NOMO-1 treated with dmso at 0.1 percent for 144 hours (cell line): Measurements from ENCODE around the gene RAB40A.
A peak's percentile ranks its signal among the peaks of the same experiment; 100 is the strongest.

Experiments used
- DNase-seq: peaks from one replicate; lab custom pipeline; 2025; ENCODE audit not compliant: unreplicated experiment; lab: John Stamatoyannopoulos, UW

Gene RAB40A

GRCh38 chrX:103519389-103519788, at the start of gene RAB40A:
Gene RAB40A, minus strand, starts transcription at chrX:103519489. Its CDS starts 18,733 bp downstream, at chrX:103500756.
- no peak for DNase-seq

- no peak for DNase-seq
These were observed 46.5 kb upstream of the RAB40A start for GRCh38 chrX:103565752-103566151.

- DNase-seq, result peak; percentile 14
These were observed 45.9 kb upstream of the RAB40A start for GRCh38 chrX:103565197-103565596.

- no peak for DNase-seq
These were observed 43.5 kb upstream of the RAB40A start for GRCh38 chrX:103562801-103563200.

GRCh38 chrX:103560256-103560655, 41.0 kb upstream of the RAB40A start:
- DNase-seq, result no peak

GRCh38 chrX:103556963-103557612, 37.8 kb upstream of the RAB40A start:
- DNase-seq, result no peak

GRCh38 chrX:103554687-103555424, 35.6 kb upstream of the RAB40A start:
- DNase-seq, result no peak

- DNase-seq, result no peak
These were observed 32.9 kb upstream of the RAB40A start for GRCh38 chrX:103552236-103552635.

- DNase-seq, result no peak
These were observed 31.2 kb upstream of the RAB40A start for GRCh38 chrX:103550415-103551051.

GRCh38 chrX:103549916-103550315, 30.6 kb upstream of the RAB40A start:
- DNase-seq, result no peak

- DNase-seq, result no peak
These were observed 20.9 kb upstream of the RAB40A start for GRCh38 chrX:103540145-103540544.

- DNase-seq, result no peak
These were observed 20.4 kb upstream of the RAB40A start for GRCh38 chrX:103539695-103540094.

GRCh38 chrX:103538728-103539127, 19.4 kb upstream of the RAB40A start:
- DNase-seq, result no peak

GRCh38 chrX:103537871-103538387, 18.6 kb upstream of the RAB40A start:
- DNase-seq, result no peak

GRCh38 chrX:103536732-103537131, 17.4 kb upstream of the RAB40A start:
- no peak for DNase-seq

GRCh38 chrX:103536071-103536470, 16.8 kb upstream of the RAB40A start:
- DNase-seq, result no peak

- DNase-seq, result no peak
These were observed 15.9 kb upstream of the RAB40A start for GRCh38 chrX:103535206-103535605.

- DNase-seq, result peak; percentile 23
These were observed 14.4 kb upstream of the RAB40A start for GRCh38 chrX:103533511-103534216.

GRCh38 chrX:103531002-103531401, 11.7 kb upstream of the RAB40A start:
- no peak for DNase-seq

- DNase-seq, result no peak
These were observed 11.3 kb upstream of the RAB40A start for GRCh38 chrX:103530545-103530944.

GRCh38 chrX:103529550-103529949, 10.3 kb upstream of the RAB40A start:
- no peak for DNase-seq
